H9 (cell line): ENCODE results near the gene OCLN. TPM values are rescaled to one million over a fixed set of nuclear protein-coding genes. Genes with fewer than 3 reads are reported as not detected.

Source experiments
- DNase-seq: peaks from one replicate; pipeline ENCODE4 v3.0.0-alpha.2; 2017
- H2AFZ ChIP-seq: one replicate; pipeline ENCODE4 v1.6.1; 2013; ENCODE audit warnings: mild to moderate bottlenecking, low read length, control low read depth, moderate library complexity
- H2AK5ac ChIP-seq: 2 replicates; pipeline ENCODE4 v1.6.1; 2013; ENCODE audit warnings: low read length, control low read depth, mixed read lengths; ENCODE audit not compliant: insufficient read length
- H2BK120ac ChIP-seq: one replicate; pipeline ENCODE4 v1.6.1; 2013; ENCODE audit warnings: low read depth, mild to moderate bottlenecking, low read length, control low read depth, inconsistent platforms; ENCODE audit not compliant: poor library complexity, severe bottlenecking
- H2BK12ac ChIP-seq: 2 replicates; pipeline ENCODE4 v1.6.1; 2013; ENCODE audit warnings: low read length, control low read depth, mixed read lengths, low read depth; ENCODE audit not compliant: insufficient read length
- H2BK15ac ChIP-seq: 2 replicates; pipeline ENCODE4 v1.6.1; 2013; ENCODE audit warnings: low read depth, low read length, control low read depth
- H2BK20ac ChIP-seq: one replicate; pipeline ENCODE4 v1.6.1; 2013; ENCODE audit warnings: low read depth, mild to moderate bottlenecking, low read length, control low read depth, inconsistent platforms; ENCODE audit not compliant: poor library complexity, severe bottlenecking
- H2BK5ac ChIP-seq: 2 replicates; pipeline ENCODE4 v1.6.1; 2013; ENCODE audit warnings: low read length, control low read depth, mixed read lengths; ENCODE audit not compliant: insufficient read length
- H3K14ac ChIP-seq: 2 replicates; pipeline ENCODE4 v1.6.1; 2013; ENCODE audit warnings: low read length, control low read depth; ENCODE audit not compliant: insufficient read depth
- H3K18ac ChIP-seq: 2 replicates; pipeline ENCODE4 v1.6.1; 2013; ENCODE audit warnings: low read depth, mild to moderate bottlenecking, mixed read lengths, low read length, control low read depth; ENCODE audit not compliant: insufficient read length
- H3K23ac ChIP-seq: 2 replicates; pipeline ENCODE4 v1.6.1; 2013; ENCODE audit warnings: low read length, control low read depth, mixed read lengths, low read depth; ENCODE audit not compliant: insufficient read length
- H3K23me2 ChIP-seq: 2 replicates; pipeline ENCODE4 v1.6.1; 2013; ENCODE audit warnings: low read depth, mild to moderate bottlenecking, mixed read lengths, low read length, control low read depth; ENCODE audit not compliant: insufficient read length, poor library complexity, severe bottlenecking
- H3K27ac ChIP-seq: 2 replicates; pipeline ENCODE4 v1.5.1; 2013; ENCODE audit warnings: low read length, control low read depth, mixed read lengths, low read depth; ENCODE audit not compliant: insufficient read length
- H3K27me3 ChIP-seq: 2 replicates; pipeline ENCODE4 v1.6.1; 2013; ENCODE audit warnings: low read length, control low read depth, inconsistent platforms; ENCODE audit not compliant: insufficient read depth
- H3K4ac ChIP-seq: 2 replicates; pipeline ENCODE4 v1.6.1; 2013; ENCODE audit warnings: low read depth, mild to moderate bottlenecking, control low read depth, inconsistent platforms, low read length, moderate library complexity
- H3K4me1 ChIP-seq: 2 replicates; pipeline ENCODE4 v1.6.1; 2013; ENCODE audit warnings: low read length, control low read depth, inconsistent platforms; ENCODE audit not compliant: insufficient read depth
- H3K4me2 ChIP-seq: 2 replicates; pipeline ENCODE4 v1.6.1; 2013; ENCODE audit warnings: low read length, control low read depth, mixed read lengths; ENCODE audit not compliant: insufficient read length, insufficient read depth
- H3K56ac ChIP-seq: 2 replicates; pipeline ENCODE4 v1.6.1; 2013; ENCODE audit warnings: low read depth, mild to moderate bottlenecking, mixed read lengths, low read length, control low read depth; ENCODE audit not compliant: insufficient read length
- H3K79me1 ChIP-seq: 2 replicates; pipeline ENCODE4 v1.6.1; 2013; ENCODE audit warnings: low read depth, mild to moderate bottlenecking, moderate library complexity, low read length, control low read depth, inconsistent platforms; ENCODE audit not compliant: insufficient read depth, poor library complexity, severe bottlenecking
- H3K79me2 ChIP-seq: 2 replicates; pipeline ENCODE4 v1.6.1; 2013; ENCODE audit warnings: low read length, control low read depth, inconsistent platforms; ENCODE audit not compliant: insufficient read depth
- H3K9ac ChIP-seq: 2 replicates; pipeline ENCODE4 v1.6.1; 2013; ENCODE audit warnings: low read length, control low read depth, mixed read lengths; ENCODE audit not compliant: insufficient read length; ENCODE audit errors: extremely low read depth
- H3K9me3 ChIP-seq: one replicate; pipeline ENCODE4 v1.6.1; 2013; ENCODE audit warnings: low read depth, low read length, inconsistent platforms; ENCODE audit not compliant: control insufficient read depth
- H3T11ph ChIP-seq: one replicate; pipeline ENCODE4 v1.6.1; 2013; ENCODE audit warnings: mild to moderate bottlenecking, low read length, control low read depth, inconsistent platforms
- H4K20me1 ChIP-seq: one replicate; pipeline ENCODE4 v1.6.1; 2013; ENCODE audit not compliant: control insufficient read depth, insufficient read length, insufficient read depth
- H4K5ac ChIP-seq: 2 replicates; pipeline ENCODE4 v1.6.1; 2013; ENCODE audit warnings: low read depth, mild to moderate bottlenecking, mixed read lengths, low read length, control low read depth; ENCODE audit not compliant: insufficient read length
- H4K8ac ChIP-seq: replicated peaks from 2 replicates; pipeline ENCODE4 v1.6.1; 2013; ENCODE audit warnings: low read length, control low read depth, mixed read lengths, low read depth; ENCODE audit not compliant: insufficient read length
- H4K91ac ChIP-seq: 2 replicates; pipeline ENCODE4 v1.6.1; 2013; ENCODE audit warnings: low read depth, mild to moderate bottlenecking, moderate library complexity, mixed read lengths, low read length, control low read depth; ENCODE audit not compliant: insufficient read length
- H3K27ac Mint-ChIP-seq, 3 experiments: 2 replicates in 2 of 3; 3 replicates in 1 of 3; pipeline ENCODE4 v1.8.0; 2020 to 2021; ENCODE audit warnings: mixed read lengths in 3 of 3, mild to moderate bottlenecking in 1 of 3, moderate library complexity in 1 of 3
- H3K27me3 Mint-ChIP-seq: 2 replicates; pipeline ENCODE4 v1.8.0; 2021; ENCODE audit warnings: low read depth, mild to moderate bottlenecking, moderate library complexity, mixed read lengths
- H3K36me3 Mint-ChIP-seq, 3 experiments: 2 replicates in 2 of 3; 3 replicates in 1 of 3; pipeline ENCODE4 v1.8.0; 2020 to 2021; ENCODE audit warnings: low read depth in 3 of 3, mixed read lengths in 3 of 3; ENCODE audit not compliant: insufficient read depth in 1 of 3
- H3K4me1 Mint-ChIP-seq, 2 experiments: 2 replicates each; pipeline ENCODE4 v1.8.0; 2020; ENCODE audit warnings: mixed read lengths in 2 of 2
- H3K4me3 Mint-ChIP-seq, 2 experiments: 2 replicates in 1 of 2; 3 replicates in 1 of 2; pipeline ENCODE4 v1.8.0; 2020 to 2021; ENCODE audit warnings: mild to moderate bottlenecking in 2 of 2, mixed read lengths in 2 of 2, moderate library complexity in 1 of 2
- H3K9me3 Mint-ChIP-seq, 2 experiments: 2 replicates in 1 of 2; 3 replicates in 1 of 2; pipeline ENCODE4 v1.8.0; 2020; ENCODE audit warnings: mild to moderate bottlenecking in 2 of 2, mixed read lengths in 2 of 2, moderate library complexity in 1 of 2
- CTCF ChIP-seq: fragments of 200-600 bp; sonication (generic); conservative IDR thresholded peaks from 3 replicates; pipeline ENCODE4 v1.8.0; 2021; ENCODE audit warnings: antibody characterized with exemption, mild to moderate bottlenecking
- WGBS: extraction: QIAGEN DNeasy Blood & Tissue Kit; methylation state at CpG from one replicate; pipeline ENCODE4 v1.1.7; 2013; ENCODE audit warnings: missing lambda C conversion rate, low lambda C conversion rate, mixed read lengths; ENCODE audit not compliant: insufficient read length; ENCODE audit errors: extremely low coverage; 5-methylcytosine and 5-hydroxymethylcytosine counted together
- total RNA-seq: library from RNA; stranded (reverse); gene quantifications from 2 replicates; pipeline ENCODE4 v1.2.1, GENCODE V29; 2021

Gene OCLN
- total RNA-seq, 1 experiment from 2014 or later = 109 TPM

- no peak overlapping the region for H3K18ac ChIP-seq
- no peak for TF ChIP-seq CTCF
- no peak overlapping the region for H3K56ac ChIP-seq
- Mint-ChIP-seq H3K27me3 (no peaks in the 10 kb centered on the region), H3K27ac (no peak overlapping the region), H3K4me1 (no peaks in the 10 kb centered on the region), H3K4me3 (no peak overlapping the region), H3K36me3 (peaks cover 36 to 82% (median 57%) of the 10 kb centered on the region in 3 experiments), H3K9me3 (peaks cover 7% of the 10 kb centered on the region in 2 experiments; a peak in 4 of 5 replicates)
- no peak overlapping the region for H2BK15ac ChIP-seq
- no peak overlapping the region for H3K14ac ChIP-seq
- H3K4ac ChIP-seq = no peak overlapping the region
- no peak overlapping the region for H2BK5ac ChIP-seq
- WGBS = no CpG with 5 or more reads among the region's 6 CpGs
- no peaks in the 10 kb centered on the region for H3K9me3 ChIP-seq
- H4K91ac ChIP-seq = no peak overlapping the region
- no peak overlapping the region for H2AK5ac ChIP-seq
- H4K5ac ChIP-seq = no peak overlapping the region
- no peaks in the 10 kb centered on the region for H3K27me3 ChIP-seq
- H2BK120ac ChIP-seq = no peak overlapping the region
- H2BK20ac ChIP-seq = no peak overlapping the region
- no peaks in the 10 kb centered on the region for H3K4me1 ChIP-seq
- DNase-seq = no peak
- no peak overlapping the region for H2BK12ac ChIP-seq
- no peak overlapping the region for H4K8ac ChIP-seq
- H3K9ac ChIP-seq = no peak overlapping the region
- no peak overlapping the region for H3K27ac ChIP-seq
- no peak overlapping the region for H3K4me2 ChIP-seq
- H3T11ph ChIP-seq = no peak overlapping the region
- no peaks in the 10 kb centered on the region for H3K79me2 ChIP-seq
- no peaks in the 10 kb centered on the region for H3K79me1 ChIP-seq
- no peaks in the 10 kb centered on the region for H4K20me1 ChIP-seq
- no peaks in the 10 kb centered on the region for H3K23me2 ChIP-seq
- H3K23ac ChIP-seq = no peak overlapping the region
- H2AFZ ChIP-seq = no peak overlapping the region
Measured at GRCh38 chr5:69509212-69509611, 16.6 kb downstream of the OCLN start.
